H1 (cell line): ENCODE results near the gene SCN2B. TPM values are rescaled to one million over a fixed set of nuclear protein-coding genes. Genes with fewer than 3 reads are reported as not detected.
"Not testable (repeated sequence)": the region's sequence is repeated elsewhere in the genome, so short reads cannot be mapped to it uniquely, and the experiment has no call there.

Source experiments
- CTCF ChIA-PET: fragments of 300-600 bp; sonication (Branson Sonifier 250); formaldehyde crosslinking; loops from one replicate; lab custom pipeline; 2021; ENCODE audit not compliant: partially characterized antibody; lab: Charles Lee
- POLR2A ChIA-PET: fragments of 300-600 bp; sonication (Branson Sonifier 250); formaldehyde crosslinking; loops from one replicate; lab custom pipeline; 2021; ENCODE audit warnings: inconsistent platforms; ENCODE audit not compliant: partially characterized antibody; lab: Charles Lee
- DNase-seq, 2 experiments: peaks; one replicate each; pipeline versions ENCODE4 v3.0.0 to v3.0.0-alpha.2; 2010 to 2022; ENCODE audit warnings: low spot score in 2 of 2, low read depth in 1 of 2, mixed read lengths in 1 of 2
- FAIRE-seq: peaks from 2 replicates; lab custom pipeline; 2011; peaks lifted over from hg19 to GRCh38; lab: Jason Lieb, UNC
- H2AFZ ChIP-seq: 2 replicates; pipeline ENCODE4 v1.8.1; 2012; ENCODE audit warnings: low read length, inconsistent platforms
- H2AK5ac ChIP-seq: 2 replicates; pipeline ENCODE4 v1.6.1; 2013; ENCODE audit warnings: low read depth, low read length
- H2BK120ac ChIP-seq: replicated peaks from 2 replicates; pipeline ENCODE3; 2013; ENCODE audit warnings: low read depth, low read length, inconsistent platforms
- H2BK12ac ChIP-seq: 2 replicates; pipeline ENCODE4 v1.6.1; 2013; ENCODE audit warnings: low read depth, low read length
- H2BK15ac ChIP-seq: 2 replicates; pipeline ENCODE4 v1.6.1; 2013; ENCODE audit warnings: low read length
- H2BK20ac ChIP-seq: 2 replicates; pipeline ENCODE4 v1.6.1; 2013; ENCODE audit warnings: low read length
- H2BK5ac ChIP-seq: 2 replicates; pipeline ENCODE4 v1.6.1; 2013; ENCODE audit warnings: low read depth, low read length
- H3K14ac ChIP-seq: 2 replicates; pipeline ENCODE4 v1.6.1; 2013; ENCODE audit warnings: inconsistent platforms; ENCODE audit not compliant: insufficient read length
- H3K18ac ChIP-seq: 2 replicates; pipeline ENCODE4 v1.6.1; 2013; ENCODE audit warnings: low read length; ENCODE audit errors: extremely low read depth
- H3K23ac ChIP-seq: 2 replicates; pipeline ENCODE4 v1.6.1; 2013; ENCODE audit warnings: inconsistent platforms; ENCODE audit not compliant: insufficient read length
- H3K23me2 ChIP-seq: 2 replicates; pipeline ENCODE4 v1.6.1; 2013; ENCODE audit warnings: low read depth, low read length
- H3K27ac ChIP-seq: 2 replicates; pipeline ENCODE4 v1.6.1; 2011; ENCODE audit warnings: low read depth, low read length, inconsistent platforms
- H3K27me3 ChIP-seq, 4 experiments: replicated peaks in 1 of 4; 1 replicate in 1 of 4; 2 replicates in 3 of 4; pipeline versions ENCODE4 v1.6.1 to v1.8.1; 2011 to 2013; ENCODE audit warnings: low read length in 3 of 4, mild to moderate bottlenecking in 3 of 4, inconsistent platforms in 2 of 4, mixed read lengths in 2 of 4, moderate library complexity in 1 of 4; ENCODE audit not compliant: control insufficient read depth in 3 of 4, insufficient read depth in 3 of 4; ENCODE audit errors: extremely low read depth in 1 of 4
- H3K36me3 ChIP-seq, 4 experiments: 2 replicates each; pipeline versions ENCODE4 v1.6.1 to v1.8.1; 2011 to 2013; ENCODE audit warnings: mild to moderate bottlenecking in 4 of 4, low read length in 3 of 4, moderate library complexity in 2 of 4, control low read depth in 1 of 4, inconsistent platforms in 1 of 4; ENCODE audit not compliant: insufficient read depth in 4 of 4, control insufficient read depth in 2 of 4
- H3K4ac ChIP-seq: replicated peaks from 2 replicates; pipeline ENCODE3; 2013; ENCODE audit warnings: low read length, low read depth, mixed read lengths, inconsistent platforms; ENCODE audit not compliant: insufficient read length
- H3K4me1 ChIP-seq, 4 experiments: replicated peaks in 1 of 4; 1 replicate in 1 of 4; 2 replicates in 3 of 4; pipeline versions ENCODE4 v1.6.1 to v1.8.1; 2011 to 2013; ENCODE audit warnings: low read length in 3 of 4, inconsistent platforms in 2 of 4, mixed read lengths in 1 of 4; ENCODE audit not compliant: insufficient read depth in 4 of 4, control insufficient read depth in 3 of 4
- H3K4me2 ChIP-seq, 2 experiments: 2 replicates each; pipeline versions ENCODE4 v1.6.1 to v1.8.1; 2011 to 2013; ENCODE audit warnings: low read depth in 2 of 2, low read length in 2 of 2, control low read depth in 1 of 2, inconsistent platforms in 1 of 2, mild to moderate bottlenecking in 1 of 2; ENCODE audit not compliant: insufficient read depth in 1 of 2
- H3K4me3 ChIP-seq, 4 experiments: fragments of 200-600, 300-600 bp in 1 of 4; sonication (generic), shearing (Covaris generic), sonication (Bioruptor Twin) in 1 of 4; 2 replicates each; pipeline versions ENCODE4 v1.5.1 to v1.8.1; 2011 to 2016; ENCODE audit warnings: low read length in 4 of 4, low read depth in 3 of 4, control low read depth in 2 of 4, inconsistent platforms in 2 of 4, mild to moderate bottlenecking in 2 of 4, mixed read lengths in 1 of 4, moderate library complexity in 1 of 4; ENCODE audit not compliant: insufficient read depth in 2 of 4; ENCODE audit errors: extremely low read depth in 1 of 4
- H3K56ac ChIP-seq: replicated peaks from 2 replicates; pipeline ENCODE3; 2013; ENCODE audit warnings: low read depth, mild to moderate bottlenecking, mixed read lengths, low read length, inconsistent platforms; ENCODE audit not compliant: insufficient read length
- H3K79me1 ChIP-seq: 2 replicates; pipeline ENCODE4 v1.6.1; 2013; ENCODE audit warnings: low read depth, low read length, control low read depth
- H3K79me2 ChIP-seq, 2 experiments: 2 replicates each; pipeline versions ENCODE4 v1.6.1 to v1.8.1; 2012 to 2013; ENCODE audit warnings: low read length in 2 of 2, mild to moderate bottlenecking in 2 of 2, inconsistent platforms in 1 of 2; ENCODE audit not compliant: insufficient read depth in 2 of 2, control insufficient read depth in 1 of 2
- H3K9ac ChIP-seq, 4 experiments: replicated peaks in 1 of 4; 1 replicate in 1 of 4; 2 replicates in 3 of 4; pipeline versions ENCODE4 v1.6.1 to v1.8.1; 2011 to 2013; ENCODE audit warnings: low read depth in 3 of 4, low read length in 3 of 4, control low read depth in 2 of 4, mild to moderate bottlenecking in 2 of 4, moderate library complexity in 2 of 4, inconsistent platforms in 1 of 4; ENCODE audit errors: extremely low read depth in 1 of 4
- H3K9me3 ChIP-seq, 2 experiments: 2 replicates each; pipeline versions ENCODE4 v1.6.1 to v1.8.1; 2012 to 2013; ENCODE audit warnings: mild to moderate bottlenecking in 2 of 2, moderate library complexity in 2 of 2, control low read depth in 1 of 2, inconsistent platforms in 1 of 2, low read depth in 1 of 2, low read length in 1 of 2, mixed read lengths in 1 of 2; ENCODE audit not compliant: insufficient read depth in 2 of 2
- H4K20me1 ChIP-seq, 2 experiments: replicated peaks in 1 of 2; 2 replicates each; pipeline versions ENCODE3 to v1.8.1; 2011 to 2013; ENCODE audit warnings: inconsistent platforms in 2 of 2, low read length in 2 of 2, mild to moderate bottlenecking in 1 of 2; ENCODE audit not compliant: insufficient read depth in 2 of 2, control insufficient read depth in 1 of 2
- H4K5ac ChIP-seq: 2 replicates; pipeline ENCODE4 v1.6.1; 2013; ENCODE audit warnings: low read length, low read depth, mixed read lengths, inconsistent platforms; ENCODE audit not compliant: insufficient read length
- H4K8ac ChIP-seq: 2 replicates; pipeline ENCODE4 v1.8.0; 2013; ENCODE audit warnings: mild to moderate bottlenecking, moderate library complexity, low read length, inconsistent platforms; ENCODE audit not compliant: insufficient read depth; ENCODE audit errors: extremely low read depth
- H4K91ac ChIP-seq: replicated peaks from 2 replicates; pipeline ENCODE3; 2013; ENCODE audit warnings: low read length, mixed read lengths, inconsistent platforms; ENCODE audit not compliant: insufficient read length
- WGBS, 2 experiments: shearing (Covaris generic) in 1 of 2; methylation state at CpG; one replicate each; pipeline versions ENCODE4 v1.1.6 to v1.1.7; 2013 to 2015; ENCODE audit warnings: low lambda C conversion rate in 2 of 2, mixed read lengths in 2 of 2, inconsistent platforms in 1 of 2, low coverage in 1 of 2, missing lambda C conversion rate in 1 of 2; ENCODE audit not compliant: insufficient replicate concordance in 2 of 2, insufficient coverage in 1 of 2, insufficient read length in 1 of 2; ENCODE audit errors: extremely low coverage in 1 of 2, missing lambda C conversion rate in 1 of 2; 5-methylcytosine and 5-hydroxymethylcytosine counted together
- polyA plus RNA-seq, 7 experiments: library from polyadenylated mRNA; depleted of rRNA in 3 of 7; stranded (reverse) in 5 of 7; unstranded in 2 of 7; fragments of >200 nt in 5 of 7; fragments of 200-250 nt in 2 of 7; gene quantifications; 1 replicate in 5 of 7; 2 replicates in 1 of 7; 4 replicates in 1 of 7; pipeline versions ENCODE4 v1.2.1 to v1.2.3, GENCODE V29; 2011 to 2013; ENCODE audit warnings: missing spikeins in 2 of 7, mixed read lengths in 2 of 7
- total RNA-seq: library from RNA; stranded (reverse); fragmentation: NEBNext Ultra II Directional; extraction: Animal tissue kit (Norgen Biotek cat#: 25700); gene quantifications from 2 replicates; pipeline ENCODE4 v1.2.1, GENCODE V29; 2021

Gene SCN2B
- total and polyA plus RNA-seq, 2 of the 8 experiments (the other 6 are each of a cell fraction or from before 2014, with no cell fraction given) = 0.14 to 0.24 TPM

- H2BK15ac ChIP-seq, H2AFZ ChIP-seq, H2AK5ac ChIP-seq, DNase-seq, H2BK5ac ChIP-seq, H3K79me1 ChIP-seq, H3K18ac ChIP-seq, H2BK120ac ChIP-seq, H3K4me3 ChIP-seq, H4K20me1 ChIP-seq, H2BK20ac ChIP-seq, H3K36me3 ChIP-seq, H3K56ac ChIP-seq, H4K91ac ChIP-seq, POLR2A ChIA-PET, H3K79me2 ChIP-seq, FAIRE-seq, H3K9me3 ChIP-seq, H3K14ac ChIP-seq, H3K27me3 ChIP-seq, H3K23ac ChIP-seq, H4K8ac ChIP-seq, H3K4ac ChIP-seq, H3K27ac ChIP-seq, H3K4me2 ChIP-seq, H2BK12ac ChIP-seq, H3K23me2 ChIP-seq, H3K9ac ChIP-seq, H4K5ac ChIP-seq: not testable (repeated sequence)
- H3K4me1 ChIP-seq = peaks cover 0 to 11% (median 2%) of the 10 kb centered on the region in 4 experiments; a peak in 3 of 7 replicates
- CTCF ChIA-PET = interaction anchor here (1.2 to 1.6 kb wide), 2 partner anchors 12 to 161 kb away, joined by 3 to 6 read pairs; no protein-coding TSS in a partner anchor
- WGBS, 2 experiments = 76% methylated on average over 2 of the region's 2 CpGs; no CpG with 5 or more reads in 1 of the 2 experiments
Observed at GRCh38 chr11:118190942-118191506, 14.6 kb upstream of the SCN2B start.
